Measurements from ENCODE around the gene NOS1.

- TF ChIP-seq CTCF (IDR thresholded peaks at IDR 0.05) (no peak), ZFX (IDR thresholded peaks at IDR 0.05; ENCODE audit: borderline replicate concordance) (no peak)
These were observed 191.9 kb downstream of the NOS1 start for GRCh38 chr12:117169548-117169947.

Measured in 22Rv1 (cell line).